ENCODE data around the gene TDRD9.

- TF ChIP-seq, protein P1, sequence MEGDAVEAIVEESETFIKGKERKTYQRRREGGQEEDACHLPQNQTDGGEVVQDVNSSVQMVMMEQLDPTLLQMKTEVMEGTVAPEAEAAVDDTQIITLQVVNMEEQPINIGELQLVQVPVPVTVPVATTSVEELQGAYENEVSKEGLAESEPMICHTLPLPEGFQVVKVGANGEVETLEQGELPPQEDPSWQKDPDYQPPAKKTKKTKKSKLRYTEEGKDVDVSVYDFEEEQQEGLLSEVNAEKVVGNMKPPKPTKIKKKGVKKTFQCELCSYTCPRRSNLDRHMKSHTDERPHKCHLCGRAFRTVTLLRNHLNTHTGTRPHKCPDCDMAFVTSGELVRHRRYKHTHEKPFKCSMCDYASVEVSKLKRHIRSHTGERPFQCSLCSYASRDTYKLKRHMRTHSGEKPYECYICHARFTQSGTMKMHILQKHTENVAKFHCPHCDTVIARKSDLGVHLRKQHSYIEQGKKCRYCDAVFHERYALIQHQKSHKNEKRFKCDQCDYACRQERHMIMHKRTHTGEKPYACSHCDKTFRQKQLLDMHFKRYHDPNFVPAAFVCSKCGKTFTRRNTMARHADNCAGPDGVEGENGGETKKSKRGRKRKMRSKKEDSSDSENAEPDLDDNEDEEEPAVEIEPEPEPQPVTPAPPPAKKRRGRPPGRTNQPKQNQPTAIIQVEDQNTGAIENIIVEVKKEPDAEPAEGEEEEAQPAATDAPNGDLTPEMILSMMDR (IDR thresholded peaks at IDR 0.05) = no peak
- TF ChIP-seq POLR2AphosphoS5 (IDR thresholded peaks at IDR 0.05) (no peak), EP300 (IDR thresholded peaks at IDR 0.05) (no peak)
Measured at GRCh38 chr14:104069541-104069940, 141.3 kb downstream of the TDRD9 start.

Measured in esophagus muscularis mucosa (tissue), 4 donors.